ENCODE results near the gene XRRA1. TPM values are rescaled to one million over a fixed set of nuclear protein-coding genes. Genes with fewer than 3 reads are reported as not detected.

XRRA1 gene
- total RNA-seq, 1 experiment from 2014 or later, result 11.9 TPM

DNA sequence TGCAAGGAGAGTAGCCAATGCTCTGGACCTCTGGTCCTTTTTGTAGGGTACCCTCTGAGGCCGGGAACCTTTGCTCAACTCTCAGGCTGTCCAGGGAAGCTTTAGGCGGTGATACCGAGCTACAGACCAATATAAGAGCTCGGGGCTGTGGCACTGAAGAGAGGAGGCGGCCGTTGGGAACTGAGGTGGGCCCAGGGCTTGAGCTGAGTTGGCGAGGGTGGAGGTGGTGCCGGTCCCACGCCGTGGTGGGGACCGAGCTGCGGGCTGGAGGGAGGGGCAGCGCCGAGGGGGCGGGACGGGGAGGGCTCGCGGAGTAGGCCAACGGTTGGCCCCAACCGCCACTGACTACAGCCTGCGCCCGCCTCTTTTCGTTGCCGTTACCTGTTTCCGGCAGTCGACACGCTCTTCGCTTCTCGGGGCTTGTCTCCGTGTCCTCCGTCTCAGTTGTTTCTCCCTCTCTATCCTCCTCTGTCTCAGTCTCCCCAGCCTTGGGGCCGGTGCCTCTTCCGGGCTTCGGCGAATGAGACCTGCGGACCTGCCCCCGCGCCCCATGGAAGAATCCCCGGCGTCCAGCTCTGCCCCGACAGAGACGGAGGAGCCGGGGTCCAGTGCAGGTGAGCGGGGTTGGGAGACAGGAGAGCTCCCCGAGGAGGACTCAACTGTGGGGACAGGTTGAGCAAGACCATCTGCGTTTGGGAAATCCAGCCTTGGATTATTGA lies 39.8 kb upstream of the XRRA1 start, which contains the start of gene NEU3:
NEU3 (plus strand) TSS at position 393 of the 719 bp plus-strand sequence; CDS start at position 521, 128 bp downstream.
- POLR2A ChIA-PET, result interaction anchor here (0.6 to 3.0 kb wide), 10 partner anchors 28 to 1283 kb away, joined by 3 to 13 read pairs (median 4); partner anchors contain the start of genes GDPD5, SPCS2 and XRRA1
- CTCF ChIA-PET, result interaction anchor here (0.6 to 2.3 kb wide), 9 partner anchors 32 to 1220 kb away, joined by 3 to 16 read pairs (median 5); no protein-coding TSS in a partner anchor
- peaks cover 10% of the 10 kb centered on the region for H3K36me3 Mint-ChIP-seq (ENCODE audit: insufficient read depth, unreplicated experiment)
- peak; percentile 89 to 93 for DNase-seq
- BruUV-seq (replicated peaks), result no TSS peak
- TF ChIP-seq, protein P1, sequence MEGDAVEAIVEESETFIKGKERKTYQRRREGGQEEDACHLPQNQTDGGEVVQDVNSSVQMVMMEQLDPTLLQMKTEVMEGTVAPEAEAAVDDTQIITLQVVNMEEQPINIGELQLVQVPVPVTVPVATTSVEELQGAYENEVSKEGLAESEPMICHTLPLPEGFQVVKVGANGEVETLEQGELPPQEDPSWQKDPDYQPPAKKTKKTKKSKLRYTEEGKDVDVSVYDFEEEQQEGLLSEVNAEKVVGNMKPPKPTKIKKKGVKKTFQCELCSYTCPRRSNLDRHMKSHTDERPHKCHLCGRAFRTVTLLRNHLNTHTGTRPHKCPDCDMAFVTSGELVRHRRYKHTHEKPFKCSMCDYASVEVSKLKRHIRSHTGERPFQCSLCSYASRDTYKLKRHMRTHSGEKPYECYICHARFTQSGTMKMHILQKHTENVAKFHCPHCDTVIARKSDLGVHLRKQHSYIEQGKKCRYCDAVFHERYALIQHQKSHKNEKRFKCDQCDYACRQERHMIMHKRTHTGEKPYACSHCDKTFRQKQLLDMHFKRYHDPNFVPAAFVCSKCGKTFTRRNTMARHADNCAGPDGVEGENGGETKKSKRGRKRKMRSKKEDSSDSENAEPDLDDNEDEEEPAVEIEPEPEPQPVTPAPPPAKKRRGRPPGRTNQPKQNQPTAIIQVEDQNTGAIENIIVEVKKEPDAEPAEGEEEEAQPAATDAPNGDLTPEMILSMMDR (IDR thresholded peaks at IDR 0.05; ENCODE audit: insufficient read depth in 1 of 2, low read depth in 1 of 2, low read length in 1 of 2, severe bottlenecking in 1 of 2, unreplicated experiment in 1 of 2), result no peak
- peak within 1 kb of the TSS; percentile 61 for H3K4me3 ChIP-seq (ENCODE audit: low read depth, low read length)
- H3K9me3 ChIP-seq, result no peaks in the 10 kb centered on the region
- 0 out of 2 replicates have a peak, but pooled peaks cover 1% of the 10 kb centered on the region for H3K36me3 ChIP-seq (ENCODE audit: control insufficient read depth, insufficient read depth, low read length)
- H3K27me3 ChIP-seq (replicated peaks; ENCODE audit: control insufficient read depth, insufficient read depth, low read length), result no peaks in the 10 kb centered on the region
- no peaks in the 10 kb centered on the region for H3K9me3 Mint-ChIP-seq (ENCODE audit: unreplicated experiment)
- no peaks in the 10 kb centered on the region for H3K27me3 Mint-ChIP-seq (ENCODE audit: insufficient read depth, unreplicated experiment)
- H3K4me1 Mint-ChIP-seq (ENCODE audit: low read depth, unreplicated experiment), result peaks cover 28% of the 10 kb centered on the region
- peaks cover 22% of the 10 kb centered on the region for H3K4me1 ChIP-seq
- peak within 1 kb of the TSS; percentile 82 for H3K27ac Mint-ChIP-seq (ENCODE audit: unreplicated experiment)
- intact Hi-C loops (cut with micrococcal nuclease; ENCODE audit: unreplicated experiment), result loop anchor here (1.0 to 2.0 kb wide), 2 partner anchors 18 to 39 kb away; partner anchors contain the start of genes SPCS2 and XRRA1
- H3K4me3 Mint-ChIP-seq (ENCODE audit: unreplicated experiment), result peak within 1 kb of the TSS; percentile 85

DNA sequence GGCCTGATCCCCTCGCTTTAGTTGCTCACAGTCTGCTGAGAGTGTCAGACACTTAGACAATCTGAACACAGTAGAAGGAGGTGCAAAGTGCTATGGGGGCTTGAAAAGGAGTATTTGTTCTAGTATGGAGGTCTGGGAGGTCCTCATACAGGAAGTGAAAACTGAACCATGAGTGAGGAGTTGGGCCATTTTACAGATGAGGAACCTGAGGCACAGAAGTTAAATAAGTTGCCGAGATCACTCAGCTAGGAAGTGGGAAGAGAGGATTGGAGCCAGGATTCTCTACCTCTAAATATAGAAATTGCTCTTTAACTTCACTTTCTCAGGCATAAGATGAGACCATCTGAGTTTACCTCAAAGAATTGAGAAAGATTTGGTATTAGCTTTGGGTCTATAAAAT lies 35.8 kb upstream of the XRRA1 start:
- Histone ChIP-seq H3K9me3 (no peaks in the 10 kb centered on the region), H3K4me3 (ENCODE audit: low read depth, low read length) (no peak overlapping the region), H3K27me3 (replicated peaks; ENCODE audit: control insufficient read depth, insufficient read depth, low read length) (no peaks in the 10 kb centered on the region), H3K36me3 (ENCODE audit: control insufficient read depth, insufficient read depth, low read length) (no peaks in the 10 kb centered on the region; the same call in 1 of the 2 replicates), H3K4me1 (peaks cover 26% of the 10 kb centered on the region)
- Mint-ChIP-seq H3K27ac (ENCODE audit: unreplicated experiment) (no peak overlapping the region), H3K4me1 (ENCODE audit: low read depth, unreplicated experiment) (peaks cover 14% of the 10 kb centered on the region), H3K4me3 (ENCODE audit: unreplicated experiment) (no peak overlapping the region), H3K27me3 (ENCODE audit: insufficient read depth, unreplicated experiment) (no peaks in the 10 kb centered on the region), H3K9me3 (ENCODE audit: unreplicated experiment) (no peaks in the 10 kb centered on the region), H3K36me3 (ENCODE audit: insufficient read depth, unreplicated experiment) (peaks cover 17% of the 10 kb centered on the region)
- CTCF ChIA-PET, result no interaction called here
- DNase-seq, result no peak
- TF ChIP-seq, protein P1 (IDR thresholded peaks at IDR 0.05; ENCODE audit: insufficient read depth in 1 of 2, low read depth in 1 of 2, low read length in 1 of 2, severe bottlenecking in 1 of 2, unreplicated experiment in 1 of 2), result no peak
- intact Hi-C loops (cut with micrococcal nuclease; ENCODE audit: unreplicated experiment), result no loop called here
- POLR2A ChIA-PET, result no interaction called here
- BruUV-seq (replicated peaks), result no TSS peak

DNA sequence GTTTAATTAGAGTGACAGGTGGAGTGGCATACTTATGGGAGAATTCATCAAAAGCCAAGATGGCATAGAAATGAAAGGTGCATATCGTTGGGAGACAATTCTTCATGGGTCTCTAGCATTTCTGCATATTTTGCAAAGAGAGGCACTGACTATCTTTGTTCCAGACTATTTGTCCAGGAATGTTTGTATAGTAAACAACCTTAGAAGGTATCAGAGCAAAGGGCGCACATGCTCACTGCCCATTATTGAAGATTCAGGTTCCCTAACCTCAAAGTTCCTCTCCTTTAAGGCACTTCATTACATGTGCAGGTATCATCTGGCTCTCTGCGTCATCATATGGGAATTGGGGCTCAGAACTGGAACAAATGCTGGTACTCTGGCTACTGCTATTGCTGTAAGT lies 35.2 kb upstream of the XRRA1 start:
- Histone ChIP-seq H3K9me3 (no peaks in the 10 kb centered on the region), H3K36me3 (ENCODE audit: control insufficient read depth, insufficient read depth, low read length) (no peaks in the 10 kb centered on the region; the same call in 1 of the 2 replicates), H3K27me3 (replicated peaks; ENCODE audit: control insufficient read depth, insufficient read depth, low read length) (no peaks in the 10 kb centered on the region), H3K4me3 (ENCODE audit: low read depth, low read length) (no peak overlapping the region), H3K4me1 (peaks cover 26% of the 10 kb centered on the region)
- Mint-ChIP-seq H3K9me3 (ENCODE audit: unreplicated experiment) (no peaks in the 10 kb centered on the region), H3K4me3 (ENCODE audit: unreplicated experiment) (no peak overlapping the region), H3K27ac (ENCODE audit: unreplicated experiment) (no peak overlapping the region), H3K27me3 (ENCODE audit: insufficient read depth, unreplicated experiment) (no peaks in the 10 kb centered on the region), H3K4me1 (ENCODE audit: low read depth, unreplicated experiment) (peaks cover 9% of the 10 kb centered on the region), H3K36me3 (ENCODE audit: insufficient read depth, unreplicated experiment) (peaks cover 16% of the 10 kb centered on the region)
- POLR2A ChIA-PET, result no interaction called here
- CTCF ChIA-PET, result no interaction called here
- TF ChIP-seq, protein P1 (IDR thresholded peaks at IDR 0.05; ENCODE audit: insufficient read depth in 1 of 2, low read depth in 1 of 2, low read length in 1 of 2, severe bottlenecking in 1 of 2, unreplicated experiment in 1 of 2), result no peak
- DNase-seq, result no peak
- no TSS peak for BruUV-seq (replicated peaks)
- intact Hi-C loops (cut with micrococcal nuclease; ENCODE audit: unreplicated experiment), result no loop called here
